Skeletal muscle satellite cell (primary cell): Measurements from ENCODE around the gene ORMDL3.

ENCODE experiments used
- H3K27me3 ChIP-seq: 2 replicates; pipeline ENCODE4 v1.7.0; 2013; ENCODE audit warnings: low read length; ENCODE audit not compliant: control insufficient read depth, insufficient read depth
- H3K36me3 ChIP-seq: 2 replicates; pipeline ENCODE4 v1.7.0; 2013; ENCODE audit warnings: mild to moderate bottlenecking, control low read depth, low read length; ENCODE audit not compliant: insufficient read depth
- H3K4me1 ChIP-seq: 2 replicates; pipeline ENCODE4 v1.7.0; 2013; ENCODE audit warnings: low read length; ENCODE audit not compliant: control insufficient read depth, insufficient read depth
- H3K4me2 ChIP-seq: 2 replicates; pipeline ENCODE4 v1.7.0; 2013; ENCODE audit warnings: mild to moderate bottlenecking, low read length
- H3K4me3 ChIP-seq: 2 replicates; pipeline ENCODE4 v1.7.0; 2013; ENCODE audit warnings: low read length
- H3K9ac ChIP-seq: 2 replicates; pipeline ENCODE4 v1.7.0; 2013; ENCODE audit warnings: mild to moderate bottlenecking, low read depth, low read length, moderate library complexity
- H3K9me3 ChIP-seq: replicated peaks from 2 replicates; pipeline ENCODE4 v1.7.0; 2013; ENCODE audit warnings: mild to moderate bottlenecking, control low read depth, low read length

The ORMDL3 gene

DNA sequence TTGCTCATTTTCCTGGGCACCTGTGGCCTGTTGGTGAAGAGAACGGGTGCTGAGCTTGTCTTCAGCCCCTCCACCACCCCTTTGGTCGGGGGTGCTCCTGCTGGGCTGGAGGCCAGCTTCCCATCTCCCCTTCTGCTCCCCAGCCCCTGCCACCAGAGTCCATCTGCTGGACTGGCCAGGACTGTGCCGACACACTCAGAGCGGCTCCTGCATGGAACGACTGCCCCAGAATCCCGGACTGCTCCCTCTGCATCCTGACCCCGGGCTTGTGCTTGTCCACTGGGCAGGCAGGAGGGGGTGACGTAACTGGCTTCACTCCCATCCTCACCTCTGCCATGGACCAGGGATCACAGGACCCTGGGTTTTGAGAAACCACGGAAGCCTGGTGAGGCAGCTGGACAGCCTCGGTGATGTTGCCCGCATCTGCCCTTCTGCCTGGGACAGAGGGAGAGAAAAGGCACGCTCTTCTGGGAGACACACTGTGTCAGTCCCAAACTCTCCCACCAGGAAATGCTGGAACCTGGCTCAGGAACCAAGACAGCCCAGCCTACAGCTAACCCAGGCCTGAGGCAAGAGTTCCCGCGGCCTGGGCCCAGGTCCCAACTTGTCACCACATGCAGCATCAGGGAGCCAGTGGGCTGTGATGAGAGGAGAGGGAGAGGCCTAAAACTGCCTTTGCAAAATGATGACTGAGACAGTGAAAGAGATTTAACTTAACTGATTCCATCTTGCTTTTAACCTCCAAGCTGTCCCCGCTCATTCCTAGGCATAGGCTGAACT is 19.3 kb upstream of the ORMDL3 start:
- Histone ChIP-seq H3K4me1 (no peaks in the 10 kb centered on the region), H3K9me3 (no peaks in the 10 kb centered on the region), H3K36me3 (no peaks in the 10 kb centered on the region), H3K27me3 (peaks cover 22% of the 10 kb centered on the region), H3K4me3 (no peak overlapping the region), H3K9ac (no peak overlapping the region), H3K4me2 (no peak overlapping the region)

DNA sequence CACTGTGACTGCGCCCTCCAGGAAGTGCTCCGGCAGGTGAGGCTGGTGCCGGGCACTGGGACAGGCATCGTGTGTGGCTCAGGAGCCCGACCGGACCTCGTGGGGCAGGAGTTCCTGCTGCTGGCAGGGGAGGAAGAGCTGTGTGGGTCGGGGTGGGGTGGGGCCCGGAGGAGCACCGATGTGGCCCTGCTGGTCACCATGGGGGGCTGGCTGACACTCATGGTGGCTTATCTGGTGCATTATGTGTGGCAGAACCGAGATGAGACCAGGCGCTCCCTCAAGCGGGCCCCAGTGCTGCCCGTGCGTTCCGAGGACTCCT is 17.0 kb upstream of the ORMDL3 start:
- Histone ChIP-seq H3K4me2 (no peak overlapping the region), H3K36me3 (no peaks in the 10 kb centered on the region), H3K27me3 (peaks cover 22% of the 10 kb centered on the region), H3K4me1 (peaks cover 9% of the 10 kb centered on the region), H3K4me3 (no peak overlapping the region), H3K9ac (no peak overlapping the region), H3K9me3 (no peaks in the 10 kb centered on the region)

DNA sequence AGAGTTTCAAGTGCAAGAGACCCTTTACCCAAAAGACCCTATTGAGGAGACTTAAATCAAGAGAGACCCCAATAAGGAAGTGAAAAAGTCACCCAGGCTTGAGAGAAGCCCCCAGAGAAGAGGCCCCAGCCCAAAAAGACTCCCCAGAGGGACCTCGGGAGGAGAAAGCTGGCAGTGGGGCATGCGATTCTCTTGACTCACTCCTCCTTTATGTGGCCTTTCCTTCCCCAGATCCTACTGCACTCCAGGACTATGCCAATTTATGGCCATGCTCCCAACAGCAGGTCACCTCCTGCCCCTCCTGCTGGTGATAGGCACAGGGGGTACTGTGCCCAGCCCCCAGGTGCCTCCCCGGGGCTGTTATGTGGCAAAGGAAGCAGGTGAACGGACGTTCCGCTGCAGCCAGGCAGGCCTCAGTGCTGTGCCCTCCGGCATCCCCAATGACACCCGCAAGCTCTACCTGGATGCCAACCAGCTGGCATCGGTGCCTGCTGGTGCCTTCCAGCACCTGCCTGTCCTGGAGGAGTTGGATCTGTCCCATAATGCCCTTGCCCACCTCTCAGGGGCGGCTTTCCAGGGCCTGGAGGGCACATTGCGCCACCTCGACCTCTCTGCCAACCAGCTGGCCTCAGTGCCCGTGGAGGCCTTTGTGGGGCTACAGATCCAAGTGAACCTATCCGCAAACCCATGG is 16.4 kb upstream of the ORMDL3 start:
- Histone ChIP-seq H3K4me3 (no peak overlapping the region), H3K4me2 (no peak overlapping the region), H3K27me3 (peaks cover 22% of the 10 kb centered on the region), H3K36me3 (no peaks in the 10 kb centered on the region), H3K9me3 (no peaks in the 10 kb centered on the region), H3K9ac (no peak overlapping the region), H3K4me1 (peaks cover 14% of the 10 kb centered on the region)

DNA sequence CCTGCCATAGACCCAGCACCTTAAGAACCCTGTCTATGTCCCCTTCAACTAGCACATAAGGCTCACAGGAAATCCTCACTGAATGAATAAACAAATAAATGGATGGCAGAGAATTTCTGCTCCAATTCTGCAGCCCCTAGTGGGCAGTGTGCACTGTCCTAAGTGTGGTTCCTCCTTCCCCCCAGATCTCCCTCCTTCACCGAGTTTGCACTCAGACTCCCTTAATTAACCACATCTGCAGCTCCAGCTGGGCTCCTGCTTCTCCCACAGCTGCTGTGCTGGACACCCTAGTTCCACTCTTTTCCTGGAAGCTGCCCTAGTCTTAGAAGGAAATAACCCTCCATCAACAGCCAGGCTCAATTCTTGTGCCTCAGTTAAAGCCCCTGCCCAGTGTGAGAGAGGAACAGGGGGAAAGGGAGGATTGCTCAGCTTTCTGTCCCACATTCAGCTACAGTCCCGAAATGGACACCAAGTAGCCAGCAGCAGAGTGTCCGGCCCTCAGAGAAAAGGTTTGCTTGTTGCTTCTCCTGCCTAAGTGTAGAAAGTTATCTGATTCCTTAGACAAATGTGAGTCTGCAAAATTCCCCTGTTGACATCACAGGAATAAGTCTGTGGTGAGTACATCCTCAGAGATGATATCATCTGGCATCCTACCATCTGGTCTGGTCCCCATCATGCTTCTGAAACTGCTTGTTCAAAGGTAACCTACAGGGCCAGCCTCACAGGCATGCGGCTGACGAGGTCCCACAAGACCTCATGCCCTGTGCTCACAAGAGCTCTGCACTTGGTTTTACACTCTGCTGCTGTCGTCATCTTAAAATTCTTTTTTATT is 12.4 kb upstream of the ORMDL3 start:
- Histone ChIP-seq H3K4me2 (peak overlapping the region; percentile 57), H3K9ac (peak overlapping the region; percentile 53), H3K27me3 (peaks cover 14% of the 10 kb centered on the region), H3K4me3 (peak overlapping the region; percentile 37), H3K36me3 (no peaks in the 10 kb centered on the region), H3K9me3 (no peaks in the 10 kb centered on the region), H3K4me1 (peaks cover 23% of the 10 kb centered on the region)

DNA sequence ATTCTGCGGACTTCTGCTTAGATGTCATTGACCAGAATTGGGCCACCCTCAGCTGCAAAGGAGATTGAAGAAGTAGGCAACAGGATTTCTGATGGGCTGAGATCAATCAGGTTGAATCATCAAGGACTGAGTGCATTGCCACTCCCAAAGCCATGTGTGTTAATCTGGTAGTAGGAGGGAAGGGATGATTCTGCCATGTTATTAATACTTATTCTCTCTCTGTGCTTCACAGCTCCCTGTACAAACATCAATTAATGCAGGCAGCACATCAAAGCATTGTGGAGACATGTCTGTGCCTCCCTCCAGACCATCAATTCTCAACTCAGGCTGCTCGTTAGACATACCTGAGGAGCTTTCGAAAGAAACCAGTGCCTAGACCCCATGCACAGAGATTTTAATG is 11.7 kb upstream of the ORMDL3 start:
- H3K9me3 ChIP-seq = no peaks in the 10 kb centered on the region
- peaks cover 23% of the 10 kb centered on the region for H3K4me1 ChIP-seq
- no peak overlapping the region for H3K9ac ChIP-seq
- H3K27me3 ChIP-seq = peaks cover 9% of the 10 kb centered on the region
- H3K4me2 ChIP-seq = peak overlapping the region; percentile 57
- no peaks in the 10 kb centered on the region for H3K36me3 ChIP-seq
- H3K4me3 ChIP-seq = no peak overlapping the region

DNA sequence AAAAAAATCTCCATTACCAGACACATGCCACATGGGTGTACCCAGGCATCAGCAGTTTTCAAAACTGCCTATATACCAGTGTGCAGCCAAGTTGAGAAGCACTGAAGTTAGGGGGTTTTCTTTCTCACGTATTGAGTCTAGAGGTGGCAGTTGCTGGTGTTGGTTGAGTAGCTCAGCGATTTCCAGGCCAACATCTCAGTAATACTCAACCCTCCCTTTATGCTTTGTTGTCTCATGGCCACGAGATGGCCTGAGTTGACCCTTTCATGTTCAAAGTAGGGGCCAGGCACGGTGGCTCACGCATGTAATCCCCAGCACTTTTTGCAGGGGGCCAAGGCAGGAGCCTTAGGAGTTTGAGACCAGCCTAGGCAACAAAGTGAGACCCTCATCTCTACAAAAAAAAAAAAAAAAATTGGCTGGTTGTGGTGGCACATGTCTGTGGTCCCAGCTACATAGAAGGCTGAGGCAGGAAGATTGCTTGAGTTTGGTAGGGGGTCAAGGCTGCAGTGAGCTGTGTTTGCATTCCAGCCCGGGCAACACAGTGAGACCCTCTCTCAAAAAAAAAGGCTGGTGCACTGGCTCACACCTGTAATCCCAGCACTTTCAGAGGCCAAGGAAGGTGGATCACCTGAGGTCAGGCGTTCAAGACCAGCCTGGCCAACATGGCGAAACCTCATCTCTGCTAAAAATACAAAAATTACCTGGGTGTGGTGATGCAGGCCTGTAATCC is 10.9 kb upstream of the ORMDL3 start:
- H3K4me2 ChIP-seq = no peak overlapping the region
- H3K36me3 ChIP-seq = no peaks in the 10 kb centered on the region
- H3K4me3 ChIP-seq = no peak overlapping the region
- peaks cover 23% of the 10 kb centered on the region for H3K4me1 ChIP-seq
- peaks cover 5% of the 10 kb centered on the region for H3K27me3 ChIP-seq
- no peaks in the 10 kb centered on the region for H3K9me3 ChIP-seq
- no peak overlapping the region for H3K9ac ChIP-seq

DNA sequence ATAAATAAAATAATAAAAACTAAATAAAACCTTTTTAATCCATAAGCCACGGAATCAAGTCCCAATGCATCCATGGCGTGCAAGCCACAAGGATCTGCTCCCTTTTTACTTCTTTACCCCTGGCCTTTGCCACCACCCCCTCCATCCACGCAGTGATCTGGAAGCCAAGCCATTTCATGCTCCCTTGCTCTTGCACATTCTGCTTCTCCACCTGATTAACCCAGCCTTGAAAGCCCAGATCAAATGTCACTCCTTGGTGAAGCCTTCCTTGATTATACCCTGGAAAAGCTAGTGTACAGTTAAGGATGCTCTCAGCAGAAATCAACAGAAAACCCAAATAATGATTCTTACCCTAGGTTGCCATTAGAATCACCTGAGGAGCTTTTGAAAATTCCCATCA is 10.0 kb upstream of the ORMDL3 start:
- no peak overlapping the region for H3K4me2 ChIP-seq
- H3K9ac ChIP-seq = no peak overlapping the region
- H3K4me3 ChIP-seq = no peak overlapping the region
- H3K9me3 ChIP-seq = no peaks in the 10 kb centered on the region
- H3K4me1 ChIP-seq = peaks cover 23% of the 10 kb centered on the region
- H3K36me3 ChIP-seq = no peaks in the 10 kb centered on the region
- peaks cover under 1% of the 10 kb centered on the region for H3K27me3 ChIP-seq

DNA sequence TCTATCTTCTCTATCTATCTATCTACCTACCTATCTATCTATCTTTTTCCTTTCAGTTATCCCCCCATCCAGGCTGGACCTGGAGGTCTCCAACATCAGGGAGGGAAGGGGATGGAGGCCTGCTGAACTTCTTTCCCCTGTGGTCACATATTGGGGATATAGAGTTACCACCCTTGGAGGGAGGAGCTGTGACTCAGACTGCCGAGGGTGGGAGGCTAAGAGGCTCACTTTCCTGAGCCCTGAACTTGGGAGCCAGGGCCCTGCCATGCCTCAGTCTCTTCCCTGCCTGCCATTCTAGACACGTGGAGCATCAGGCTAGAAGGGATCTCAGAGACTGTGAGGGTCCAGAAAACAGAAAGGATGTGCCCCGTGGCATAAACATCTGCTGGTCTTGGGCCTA is 8.5 kb upstream of the ORMDL3 start:
- H3K4me3 ChIP-seq = no peak overlapping the region
- no peak overlapping the region for H3K9ac ChIP-seq
- H3K4me1 ChIP-seq = peaks cover 23% of the 10 kb centered on the region
- no peak overlapping the region for H3K4me2 ChIP-seq
- no peaks in the 10 kb centered on the region for H3K27me3 ChIP-seq
- H3K9me3 ChIP-seq = no peaks in the 10 kb centered on the region
- no peaks in the 10 kb centered on the region for H3K36me3 ChIP-seq

DNA sequence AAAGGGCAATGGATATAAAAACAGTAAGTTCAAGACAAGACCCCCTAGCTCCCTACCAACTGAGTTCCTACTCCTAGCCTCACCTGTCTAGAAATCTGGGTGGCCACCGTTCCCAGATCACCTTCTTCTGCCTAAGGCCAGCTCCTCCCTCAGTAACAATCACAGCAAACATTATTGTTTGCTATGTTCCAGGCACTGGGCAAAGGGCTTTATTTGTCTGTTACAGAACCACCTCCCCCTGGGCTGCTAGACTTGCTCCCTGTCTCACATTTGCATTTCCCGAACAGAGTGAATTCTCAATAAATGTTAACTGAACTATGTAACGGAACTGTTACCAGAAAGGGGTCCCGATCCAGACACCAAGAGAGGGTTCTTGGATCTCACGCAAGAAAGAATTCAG is 6.9 kb upstream of the ORMDL3 start:
- Histone ChIP-seq H3K9me3 (no peaks in the 10 kb centered on the region), H3K4me3 (no peak overlapping the region), H3K4me1 (peaks cover 22% of the 10 kb centered on the region), H3K27me3 (no peaks in the 10 kb centered on the region), H3K36me3 (no peaks in the 10 kb centered on the region), H3K9ac (no peak overlapping the region), H3K4me2 (no peak overlapping the region)

DNA sequence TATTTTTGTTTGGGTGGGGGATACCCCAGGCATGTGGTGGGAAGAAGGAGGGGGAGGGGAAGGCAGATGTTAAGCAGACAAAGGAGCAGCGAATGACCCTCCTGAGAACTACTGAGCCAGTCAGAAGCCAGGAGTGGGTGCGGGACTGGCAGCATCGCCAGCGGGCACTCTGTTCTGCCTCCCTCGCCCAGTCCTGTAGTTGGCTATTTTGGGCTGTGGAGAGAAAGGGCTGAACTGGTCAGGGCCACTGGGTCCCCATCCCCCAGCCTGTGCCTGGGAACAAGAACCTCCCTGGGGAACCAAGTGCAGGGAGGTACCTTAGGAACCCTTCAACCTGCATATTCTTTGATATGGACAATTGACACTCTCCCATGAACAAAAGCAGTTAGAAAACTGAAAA is 6.5 kb upstream of the ORMDL3 start:
- no peaks in the 10 kb centered on the region for H3K36me3 ChIP-seq
- no peaks in the 10 kb centered on the region for H3K9me3 ChIP-seq
- H3K4me2 ChIP-seq = no peak overlapping the region
- peaks cover 20% of the 10 kb centered on the region for H3K4me1 ChIP-seq
- H3K9ac ChIP-seq = no peak overlapping the region
- no peak overlapping the region for H3K4me3 ChIP-seq
- H3K27me3 ChIP-seq = no peaks in the 10 kb centered on the region
